ENCODE data around the gene IL36G. TPM values are rescaled to one million over a fixed set of nuclear protein-coding genes. Genes with fewer than 3 reads are reported as not detected.

The IL36G gene
- total RNA-seq, 1 donor from 2014 or later, result not detected

DNA sequence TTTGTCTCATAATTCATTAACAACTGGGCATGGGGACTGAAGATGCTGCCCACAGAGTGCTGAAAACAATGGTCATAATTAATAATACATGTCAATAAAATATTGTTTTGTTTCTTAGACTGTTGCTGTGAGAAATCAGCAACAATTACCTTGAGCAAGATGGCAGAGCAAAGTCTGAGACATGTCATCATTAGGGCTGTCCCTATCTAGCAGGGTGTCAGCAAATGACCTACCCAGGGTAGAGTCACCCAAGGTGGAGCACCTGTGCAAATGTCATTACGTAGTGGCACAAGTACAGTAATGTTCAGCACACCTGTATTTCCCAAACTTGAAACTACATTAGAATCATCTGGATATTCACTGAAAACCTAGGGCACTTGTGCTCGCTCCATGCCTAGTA lies 16.8 kb downstream of the IL36G start:
- H3K4me3 ChIP-seq (ENCODE audit: low read depth, low read length), result no peak overlapping the region
- no peaks in the 10 kb centered on the region for H3K36me3 ChIP-seq (ENCODE audit: control insufficient read depth, insufficient read depth, low read length)
- H3K27me3 ChIP-seq (ENCODE audit: control insufficient read depth, insufficient read depth, low read length), result no peaks in the 10 kb centered on the region
- no peak for TF ChIP-seq CTCF (IDR thresholded peaks at IDR 0.05; ENCODE audit: insufficient read depth, low read length, poor library complexity, severe bottlenecking)
- no peak for DNase-seq (ENCODE audit: low read depth)

- DNase-seq (ENCODE audit: low read depth), result no peak
- Histone ChIP-seq H3K27me3 (ENCODE audit: control insufficient read depth, insufficient read depth, low read length) (no peaks in the 10 kb centered on the region), H3K36me3 (ENCODE audit: control insufficient read depth, insufficient read depth, low read length) (no peaks in the 10 kb centered on the region), H3K4me3 (ENCODE audit: low read depth, low read length) (no peak overlapping the region)
- no peak for TF ChIP-seq CTCF (IDR thresholded peaks at IDR 0.05; ENCODE audit: insufficient read depth, low read length, poor library complexity, severe bottlenecking)
Observed at GRCh38 chr2:112995346-112995920, 17.6 kb downstream of the IL36G start.

DNA sequence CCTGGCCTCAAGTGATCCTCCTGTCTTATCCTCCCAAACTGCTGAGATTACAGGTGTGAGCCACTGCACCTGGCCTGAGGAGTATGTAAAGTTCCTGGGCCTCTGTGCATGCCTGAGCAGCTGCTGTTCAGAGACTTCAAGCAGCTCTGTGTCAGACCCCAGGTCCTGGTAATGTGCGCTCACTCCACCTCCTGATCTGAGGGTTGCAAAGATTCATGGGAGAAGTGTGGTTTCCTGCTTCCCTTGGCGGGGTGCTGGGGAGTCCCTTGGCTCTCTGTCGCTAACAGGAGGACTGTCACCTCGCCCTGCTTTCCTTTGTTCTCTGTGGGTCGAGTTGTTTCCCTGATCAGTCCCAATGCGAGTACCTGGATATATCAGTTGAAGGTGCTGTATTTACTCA lies 18.8 kb downstream of the IL36G start:
- TF ChIP-seq CTCF (IDR thresholded peaks at IDR 0.05; ENCODE audit: insufficient read depth, low read length, poor library complexity, severe bottlenecking), result no peak
- no peaks in the 10 kb centered on the region for H3K36me3 ChIP-seq (ENCODE audit: control insufficient read depth, insufficient read depth, low read length)
- H3K4me3 ChIP-seq (ENCODE audit: low read depth, low read length), result no peak overlapping the region
- no peaks in the 10 kb centered on the region for H3K27me3 ChIP-seq (ENCODE audit: control insufficient read depth, insufficient read depth, low read length)
- no peak for DNase-seq (ENCODE audit: low read depth)

GRCh38 chr2:112997151-112997550 lies 19.3 kb downstream of the IL36G start:
- no peaks in the 10 kb centered on the region for H3K36me3 ChIP-seq (ENCODE audit: control insufficient read depth, insufficient read depth, low read length)
- no peaks in the 10 kb centered on the region for H3K27me3 ChIP-seq (ENCODE audit: control insufficient read depth, insufficient read depth, low read length)

GRCh38 chr2:113000436-113000835 lies 22.6 kb downstream of the IL36G start:
- TF ChIP-seq CTCF (IDR thresholded peaks at IDR 0.05; ENCODE audit: insufficient read depth, low read length, poor library complexity, severe bottlenecking), result no peak
- Histone ChIP-seq H3K36me3 (ENCODE audit: control insufficient read depth, insufficient read depth, low read length) (no peaks in the 10 kb centered on the region), H3K4me3 (ENCODE audit: low read depth, low read length) (no peak overlapping the region), H3K27me3 (ENCODE audit: control insufficient read depth, insufficient read depth, low read length) (no peaks in the 10 kb centered on the region)
- no peak for DNase-seq (ENCODE audit: low read depth)

More at GRCh38 chr2:112997151-112997550, 19.3 kb downstream of the IL36G start:
- TF ChIP-seq CTCF (IDR thresholded peaks at IDR 0.05; ENCODE audit: insufficient read depth, low read length, poor library complexity, severe bottlenecking), result no peak
- H3K4me3 ChIP-seq (ENCODE audit: low read depth, low read length), result no peak overlapping the region
- DNase-seq (ENCODE audit: low read depth), result no peak

- no peaks in the 10 kb centered on the region for H3K27me3 ChIP-seq (ENCODE audit: control insufficient read depth, insufficient read depth, low read length)
- H3K4me3 ChIP-seq (ENCODE audit: low read depth, low read length), result no peak overlapping the region
- no peak for DNase-seq (ENCODE audit: low read depth)
- no peaks in the 10 kb centered on the region for H3K36me3 ChIP-seq (ENCODE audit: control insufficient read depth, insufficient read depth, low read length)
- no peak for TF ChIP-seq CTCF (IDR thresholded peaks at IDR 0.05; ENCODE audit: insufficient read depth, low read length, poor library complexity, severe bottlenecking)
Observed at GRCh38 chr2:113002677-113003076, 24.9 kb downstream of the IL36G start.
